NCI-H2196 (cell line): ENCODE measurements around the gene PRKCE.
A peak's percentile ranks its signal among the peaks of the same experiment; 100 is the strongest.

Source experiments
- DNase-seq: peaks from one replicate; lab custom pipeline; 2025; ENCODE audit not compliant: unreplicated experiment; lab: John Stamatoyannopoulos, UW

Gene PRKCE

GRCh38 chr2:45651415-45652089, at the start of gene PRKCE:
Gene PRKCE (plus strand): TSS chr2:45651675.
- no peak for DNase-seq

- no peak for DNase-seq
These were observed 48.9 kb upstream of the PRKCE start for GRCh38 chr2:45602624-45603023.

- DNase-seq = no peak
These were observed 46.4 kb upstream of the PRKCE start for GRCh38 chr2:45605116-45605515.

- DNase-seq = no peak
These were observed 44.7 kb upstream of the PRKCE start for GRCh38 chr2:45606796-45607195.

GRCh38 chr2:45607701-45608100, 43.8 kb upstream of the PRKCE start:
- peak; percentile 6 for DNase-seq

GRCh38 chr2:45610281-45611019, 41.0 kb upstream of the PRKCE start:
- DNase-seq = peak; percentile 64

GRCh38 chr2:45611020-45611859, 40.2 kb upstream of the PRKCE start, which contains the start of gene SRBD1:
Gene SRBD1 (minus strand): TSS chr2:45611267. CDS start chr2:45605441, 5,826 bp downstream.
- DNase-seq = peak; percentile 96

- DNase-seq = no peak
These were observed 39.2 kb upstream of the PRKCE start for GRCh38 chr2:45612285-45612684.

GRCh38 chr2:45612731-45613130, 38.7 kb upstream of the PRKCE start:
- DNase-seq = no peak

- DNase-seq = no peak
These were observed 37.1 kb upstream of the PRKCE start for GRCh38 chr2:45614330-45614729.

- DNase-seq = no peak
These were observed 36.5 kb upstream of the PRKCE start for GRCh38 chr2:45614871-45615415.

GRCh38 chr2:45616658-45617411, 34.6 kb upstream of the PRKCE start:
- DNase-seq = no peak

GRCh38 chr2:45617496-45617895, 34.0 kb upstream of the PRKCE start:
- no peak for DNase-seq

GRCh38 chr2:45622336-45623075, 29.0 kb upstream of the PRKCE start:
- DNase-seq = no peak

- DNase-seq = no peak
These were observed 28.4 kb upstream of the PRKCE start for GRCh38 chr2:45623098-45623497.

- no peak for DNase-seq
These were observed 25.7 kb upstream of the PRKCE start for GRCh38 chr2:45625824-45626223.

GRCh38 chr2:45626387-45627221, 24.9 kb upstream of the PRKCE start:
- peak; percentile 57 for DNase-seq

- no peak for DNase-seq
These were observed 23.6 kb upstream of the PRKCE start for GRCh38 chr2:45627911-45628310.

- no peak for DNase-seq
These were observed 21.5 kb upstream of the PRKCE start for GRCh38 chr2:45629971-45630370.
